ENCODE data around the gene HOXB9. TPM values are rescaled to one million over a fixed set of nuclear protein-coding genes. Genes with fewer than 3 reads are reported as not detected.

HOXB9 gene
- total RNA-seq, 2 donors from 2014 or later: 35.9 to 59.2 TPM

DNA sequence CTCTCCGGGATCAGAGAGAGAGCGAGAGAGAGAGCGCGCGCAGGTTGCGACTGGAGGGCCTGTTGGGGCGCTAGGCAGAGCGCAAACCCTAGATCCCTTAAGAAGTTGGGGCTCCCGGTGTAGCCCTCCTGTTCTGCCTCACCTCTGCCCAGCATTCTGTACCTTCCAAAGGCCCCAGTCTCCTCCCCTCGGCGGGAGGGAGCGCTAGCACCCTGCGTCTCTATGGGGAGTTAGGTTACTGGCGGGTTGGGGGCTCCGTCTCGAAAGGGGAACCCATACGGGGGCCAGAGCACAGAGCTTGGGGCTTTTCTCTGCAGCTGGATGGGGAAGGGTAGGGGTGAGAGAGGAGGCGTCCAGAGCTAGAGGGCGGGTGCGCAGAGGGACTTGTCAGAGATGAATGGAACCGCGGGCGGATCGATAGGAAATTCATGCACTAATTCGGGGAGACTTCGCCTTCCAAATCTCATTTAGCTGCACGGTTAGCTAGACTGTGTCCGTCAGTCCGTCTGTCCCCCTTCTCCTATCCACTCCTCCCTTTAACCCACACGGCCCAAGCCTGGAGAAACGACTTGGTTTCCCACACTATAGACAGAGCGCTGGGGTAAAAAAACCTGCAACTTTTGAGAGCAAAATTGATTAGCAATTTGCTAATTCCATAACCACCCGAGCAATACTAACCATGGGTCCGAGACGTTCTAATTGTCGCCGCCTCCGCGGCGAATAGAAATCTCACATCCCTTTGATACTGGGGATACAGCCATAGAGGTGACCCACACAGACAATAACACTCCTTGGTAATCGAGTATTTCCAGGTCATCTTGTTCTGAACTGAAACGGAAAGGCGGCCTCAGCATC is 47.3 kb downstream of the HOXB9 start:
- DNase-seq (no peak), ATAC-seq (no peak)
- intact Hi-C loops (cut with DNase I, micrococcal nuclease): loop anchor here in 1 of 2 donors (5.0 kb wide), 1 partner anchor 87 kb away; no protein-coding TSS in a partner anchor

- DNase-seq: peak; percentile 76 to 84
- no peak for ATAC-seq
- intact Hi-C loops (cut with DNase I, micrococcal nuclease): loop anchor here in 1 of 2 donors (5.0 kb wide), 1 partner anchor 86 kb away; no protein-coding TSS in a partner anchor
Measured at GRCh38 chr17:48577946-48578615, 48.1 kb downstream of the HOXB9 start, which contains the start of gene HOXB4. TSS of gene HOXB4 (minus strand) at chr17:48578350. CDS start at chr17:48578319, 31 bp downstream.

- peak in 1 of 2 donors; percentile 58 for DNase-seq
- intact Hi-C loops (cut with DNase I, micrococcal nuclease): loop anchor here in 1 of 2 donors (5.0 kb wide), 1 partner anchor 85 kb away; no protein-coding TSS in a partner anchor
- peak; percentile 34 for ATAC-seq
Measured at GRCh38 chr17:48577330-48577945, 48.7 kb downstream of the HOXB9 start.

DNA sequence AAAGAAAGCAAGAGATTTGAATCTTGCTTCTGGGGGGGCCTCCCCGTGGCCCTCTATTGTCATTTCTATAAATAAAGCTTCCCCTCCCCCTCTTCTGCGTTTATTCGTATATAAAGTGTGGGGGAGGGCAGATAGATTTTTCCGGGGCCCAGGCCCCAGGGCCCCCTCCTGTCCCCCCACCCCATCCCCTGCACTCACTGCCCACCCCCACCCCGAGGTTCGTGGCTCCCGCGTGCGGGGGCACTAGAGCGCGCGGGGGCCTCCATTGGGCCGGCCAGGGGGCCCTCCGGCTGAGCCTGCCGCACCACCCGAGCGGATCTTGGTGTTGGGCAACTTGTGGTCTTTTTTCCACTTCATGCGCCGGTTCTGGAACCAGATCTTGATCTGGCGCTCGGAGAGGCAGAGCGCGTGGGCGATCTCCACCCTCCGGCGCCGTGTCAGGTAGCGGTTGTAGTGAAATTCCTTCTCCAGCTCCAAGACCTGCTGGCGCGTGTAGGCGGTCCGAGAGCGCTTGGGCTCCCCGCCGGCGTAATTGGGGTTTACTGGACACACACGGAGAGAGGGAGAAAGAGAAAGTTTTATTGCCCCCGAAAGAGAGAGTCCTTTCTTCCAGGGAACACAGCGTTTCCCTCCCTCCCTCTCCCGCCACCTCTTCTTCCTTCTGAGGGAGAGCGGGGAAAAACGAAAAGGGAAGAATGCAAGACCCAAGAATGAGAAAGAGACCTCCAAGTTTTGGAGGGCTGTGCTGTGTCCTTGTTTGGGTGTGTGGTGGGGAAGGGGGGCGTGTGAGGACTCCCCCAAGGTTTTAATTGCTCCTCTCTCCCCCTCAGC is 49.5 kb downstream of the HOXB9 start:
- ATAC-seq (no peak), DNase-seq (no peak)
- intact Hi-C loops (cut with DNase I, micrococcal nuclease): loop anchor here in 1 of 2 donors (5.0 kb wide), 1 partner anchor 84 kb away; no protein-coding TSS in a partner anchor

DNA sequence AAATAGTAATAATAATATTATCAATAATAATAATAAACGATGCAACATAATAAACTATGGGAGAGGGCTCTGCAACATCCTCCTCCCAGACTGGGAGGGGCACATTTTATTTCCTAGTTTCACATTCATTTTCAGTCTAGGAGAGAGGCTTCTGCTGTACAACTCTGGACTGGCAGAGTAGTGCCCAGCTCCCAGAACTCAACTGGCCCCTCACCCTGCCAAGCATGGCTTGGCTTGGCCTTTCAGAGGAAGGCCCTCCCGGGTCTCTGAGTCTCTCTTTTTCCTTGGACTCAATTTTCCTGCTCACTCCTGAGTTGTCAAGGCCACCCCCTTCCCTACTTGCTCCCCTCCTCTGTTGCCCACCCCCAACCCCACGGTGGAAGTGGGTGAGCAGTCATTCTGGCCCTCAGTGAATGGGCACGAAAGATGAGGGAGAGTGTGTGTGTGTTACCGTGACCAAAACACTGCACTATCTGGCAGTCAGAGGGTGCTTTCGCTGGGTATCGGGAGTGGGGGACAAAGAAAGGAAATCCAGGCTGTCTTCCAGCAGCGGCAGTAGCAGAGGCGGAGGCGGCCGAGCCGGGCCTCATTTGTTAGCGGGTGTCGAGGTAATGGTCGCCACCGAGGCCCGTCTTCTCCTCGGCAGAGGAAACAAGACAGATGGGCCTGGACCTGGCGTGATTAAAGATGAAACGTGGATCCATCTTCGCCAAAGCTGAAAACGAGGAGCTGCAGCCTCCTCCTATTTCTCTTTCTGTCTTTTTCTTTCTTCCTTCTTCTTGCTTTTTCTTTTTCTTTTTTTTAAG is 50.3 kb downstream of the HOXB9 start:
- intact Hi-C loops (cut with DNase I, micrococcal nuclease): loop anchor here in 1 of 2 donors (5.0 kb wide), 1 partner anchor 84 kb away; no protein-coding TSS in a partner anchor
- ATAC-seq: no peak
- no peak for DNase-seq

DNA sequence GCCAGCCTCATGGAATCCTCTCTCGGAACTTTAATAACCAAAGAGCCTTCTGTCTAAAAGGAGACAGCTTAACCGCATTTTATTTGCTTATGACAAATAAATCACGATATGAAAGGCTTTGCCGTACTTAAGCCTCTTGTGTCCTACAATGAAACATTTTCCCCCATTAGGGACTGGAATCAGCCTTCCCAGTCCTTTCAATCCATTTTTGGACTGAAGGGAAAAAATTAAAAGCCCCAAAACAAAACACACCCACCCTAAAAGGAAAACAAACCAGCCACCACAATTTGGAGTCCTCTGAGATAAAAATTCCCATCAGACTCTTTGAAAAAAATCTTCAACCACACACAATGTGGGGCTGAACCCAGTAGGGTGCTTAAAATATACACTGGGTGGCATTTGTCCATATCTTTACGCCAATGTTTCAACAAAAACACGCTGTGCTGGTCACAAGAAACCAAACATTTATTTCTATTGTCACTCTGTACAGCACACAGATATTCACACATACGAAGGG is 51.0 kb downstream of the HOXB9 start:
- DNase-seq: no peak
- no peak for ATAC-seq
- intact Hi-C loops (cut with DNase I, micrococcal nuclease): loop anchor here in 1 of 2 donors (5.0 kb wide), 1 partner anchor 83 kb away; no protein-coding TSS in a partner anchor

DNA sequence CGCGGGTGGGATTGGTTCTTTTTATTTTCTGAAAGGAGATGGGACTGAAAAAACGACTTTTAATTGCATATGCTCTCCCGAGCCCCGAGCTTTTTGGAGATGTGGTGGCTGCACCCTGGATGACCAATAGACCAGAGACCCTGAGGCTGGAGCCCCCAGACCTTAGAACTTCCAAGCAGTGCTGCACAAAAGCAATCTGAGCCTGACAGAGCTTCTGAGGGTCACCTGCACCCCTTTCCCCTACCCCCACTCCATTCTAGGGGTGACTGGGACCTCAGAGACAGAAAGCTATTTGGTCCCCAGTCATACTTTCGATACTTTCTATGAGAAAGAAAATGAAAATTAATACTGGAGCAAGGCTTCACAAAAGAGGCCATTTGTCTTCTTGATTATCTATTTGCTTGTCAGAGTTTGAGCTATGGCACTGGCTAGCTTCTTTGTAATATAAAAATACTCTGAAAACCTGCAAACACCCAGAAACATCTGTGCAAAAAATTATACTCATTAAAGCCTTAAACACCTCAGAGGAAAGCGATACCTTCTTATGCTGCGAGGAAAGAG is 51.6 kb downstream of the HOXB9 start:
- DNase-seq: no peak
- ATAC-seq: no peak
- intact Hi-C loops (cut with DNase I, micrococcal nuclease): loop anchor here in 1 of 2 donors (5.0 kb wide), 1 partner anchor 82 kb away; no protein-coding TSS in a partner anchor

GRCh38 chr17:48571826-48572417 is 54.2 kb downstream of the HOXB9 start:
- intact Hi-C loops (cut with DNase I, micrococcal nuclease): no loop called here
- DNase-seq: no peak
- no peak for ATAC-seq

Small RNAs within 50 kb of the gene (microRNA-seq; reads per million reads assigned to microRNA genes)
- gene MIR196A1: 54.9 to 112 reads per million in 2 donors

Other genes starting within 250 kb of the HOXB9 start
- gene SKAP1, start 196.1 kb downstream of the HOXB9 start, total RNA-seq: 1 to 10 TPM; 1.2 to 2.5 TPM
- gene HOXB1, start 95.3 kb downstream of the HOXB9 start, total RNA-seq: not detected
- 1 to 10 TPM; 2.5 to 7.0 TPM for gene HOXB2, start 81.2 kb downstream of the HOXB9 start, total RNA-seq
- gene HOXB4, start 48.0 kb downstream of the HOXB9 start, total RNA-seq: 1 to 10 TPM; 3.0 to 3.9 TPM
- gene HOXB3, start 36.1 kb downstream of the HOXB9 start, total RNA-seq: 10 to 100 TPM; 35.8 to 41.9 TPM
- 10 to 100 TPM; 14.5 to 16.4 TPM for gene HOXB5, start 32.6 kb downstream of the HOXB9 start, total RNA-seq
- 10 to 100 TPM; 39.3 to 43.3 TPM for gene HOXB6, start 21.4 kb downstream of the HOXB9 start, total RNA-seq
- 10 to 100 TPM; 26.6 to 30.2 TPM for gene HOXB7, start 15.3 kb downstream of the HOXB9 start, total RNA-seq
- 1 to 10 TPM; 6.3 TPM for gene HOXB8, start 11.1 kb downstream of the HOXB9 start, total RNA-seq
- 100 to 1,000 TPM; 200 to 261 TPM for gene PRAC1, start 96.2 kb upstream of the HOXB9 start, total RNA-seq
- 10 to 100 TPM; 10.1 to 11.7 TPM for gene PRAC2, start 96.8 kb upstream of the HOXB9 start, total RNA-seq
- gene HOXB13, start 102.4 kb upstream of the HOXB9 start, total RNA-seq: 10 to 100 TPM; 39.4 to 88.0 TPM
- 10 to 100 TPM in 1 of 2 donors, 1 to 10 TPM in 1; 4.9 to 14.3 TPM for gene TTLL6, start 190.9 kb upstream of the HOXB9 start, total RNA-seq
- 100 to 1,000 TPM; 208 to 215 TPM for gene CALCOCO2, start 204.7 kb upstream of the HOXB9 start, total RNA-seq